PC-3 (cell line): ENCODE data around the gene SNX19. TPM values are rescaled to one million over a fixed set of nuclear protein-coding genes. Genes with fewer than 3 reads are reported as not detected.
A peak's percentile ranks its signal among the peaks of the same experiment; 100 is the strongest.

ENCODE experiments used
- ATAC-seq: fragments of 200-7000 bp; cut with Tn5 transposase; 2 replicates; pipeline ENCODE4 v1.9.1; 2020; ENCODE audit warnings: mild to moderate bottlenecking, moderate library complexity
- BruUV-seq: library from RNA; stranded (reverse); fragments of 400-500 nt; replicated peaks from 2 replicates; lab custom pipeline; 2021; lab: Mats Ljungman, UMichigan
- CTCF ChIA-PET: fragments of 300-600 bp; sonication (Branson Sonifier 250); formaldehyde crosslinking; loops from one replicate; lab custom pipeline; 2022; ENCODE audit warnings: antibody characterized with exemption; lab: Charles Lee
- POLR2A ChIA-PET: fragments of 300-600 bp; sonication (Branson Sonifier 250); formaldehyde crosslinking; loops from one replicate; lab custom pipeline; 2022; ENCODE audit warnings: antibody characterized with exemption; ENCODE audit not compliant: unreplicated experiment; lab: Charles Lee
- DNase-seq: peaks from one replicate; pipeline ENCODE4 v3.0.0-alpha.2; 2015
- H2AFZ ChIP-seq: fragments of 300-600 bp; sonication (generic); 2 replicates; pipeline ENCODE4 v1.6.0; 2016; ENCODE audit warnings: antibody characterized with exemption, low read length
- H3F3A ChIP-seq: fragments of 300-600 bp; sonication (generic); one replicate; pipeline ENCODE4 v1.6.0; 2017; ENCODE audit warnings: antibody characterized with exemption, low read length, control low read depth, mild to moderate bottlenecking; ENCODE audit not compliant: unreplicated experiment
- H3K27ac ChIP-seq: fragments of 300-600 bp; sonication (generic); 2 replicates; pipeline ENCODE4 v1.5.1; 2016; ENCODE audit warnings: mild to moderate bottlenecking, low read length
- H3K27me3 ChIP-seq: fragments of 300-600 bp; sonication (generic); 2 replicates; pipeline ENCODE4 v1.6.1; 2016; ENCODE audit warnings: low read length, mixed read lengths
- H3K36me3 ChIP-seq: fragments of 300-600 bp; sonication (generic); 2 replicates; pipeline ENCODE4 v1.6.1; 2016; ENCODE audit warnings: low read depth, mixed run types, low read length, mixed read lengths
- H3K4me1 ChIP-seq: fragments of 300-600 bp; sonication (generic); 2 replicates; pipeline ENCODE4 v1.5.1; 2016; ENCODE audit warnings: low read length; ENCODE audit not compliant: insufficient read depth
- H3K4me2 ChIP-seq: fragments of 300-600 bp; sonication (generic); 2 replicates; pipeline ENCODE4 v1.6.0; 2016; ENCODE audit warnings: low read length
- H3K4me3 ChIP-seq: fragments of 300-600 bp; sonication (generic); 2 replicates; pipeline ENCODE4 v1.5.1; 2016; ENCODE audit warnings: mild to moderate bottlenecking, low read length, mixed read lengths
- H3K79me2 ChIP-seq: fragments of 300-600 bp; sonication (generic); 2 replicates; pipeline ENCODE4 v1.6.1; 2017; ENCODE audit warnings: low read length, mixed read lengths
- H3K9ac ChIP-seq: fragments of 300-600 bp; sonication (generic); 2 replicates; pipeline ENCODE4 v1.6.0; 2016; ENCODE audit warnings: mild to moderate bottlenecking, low read length
- H3K9me2 ChIP-seq: fragments of 300-600 bp; sonication (generic); replicated peaks from 2 replicates; pipeline ENCODE4 v1.6.1; 2016; ENCODE audit warnings: mixed run types, low read length, mixed read lengths
- H3K9me3 ChIP-seq: fragments of 300-600 bp; sonication (generic); 2 replicates; pipeline ENCODE4 v1.6.1; 2016; ENCODE audit warnings: low read length, mixed read lengths
- H4K20me1 ChIP-seq: fragments of 300-600 bp; sonication (generic); 2 replicates; pipeline ENCODE4 v1.6.1; 2016; ENCODE audit warnings: low read length, mixed read lengths
- CTCF ChIP-seq: fragments of 300-600 bp; sonication (generic); conservative IDR thresholded peaks from 2 replicates; pipeline ENCODE4 v1.5.1; 2017; ENCODE audit warnings: antibody characterized with exemption, low read depth, mild to moderate bottlenecking, low read length
- EZH2 ChIP-seq: fragments of 300-600 bp; sonication (generic); IDR thresholded peaks from one replicate; pipeline ENCODE4 v1.6.1; 2017; ENCODE audit warnings: antibody characterized with exemption, mild to moderate bottlenecking, low read length; ENCODE audit not compliant: unreplicated experiment
- EZH2phosphoT487 ChIP-seq: fragments of 300-600 bp; sonication (generic); IDR thresholded peaks from 2 replicates; pipeline ENCODE4 v1.6.1; 2018; ENCODE audit warnings: mild to moderate bottlenecking, antibody characterized with exemption, low read length, borderline replicate concordance
- intact Hi-C: fragments of 100-400 bp; cut with micrococcal nuclease; formaldehyde crosslinking; loops from 2 replicates; pipeline ENCODE4 v1.9.0; 2023
- total RNA-seq: library from RNA; depleted of rRNA; stranded (reverse); fragments of >200 nt; gene quantifications from 2 replicates; pipeline ENCODE4 v1.2.3, GENCODE V29; 2014

Gene SNX19
- total RNA-seq, 1 experiment from 2014 or later, result 66.4 TPM

DNA sequence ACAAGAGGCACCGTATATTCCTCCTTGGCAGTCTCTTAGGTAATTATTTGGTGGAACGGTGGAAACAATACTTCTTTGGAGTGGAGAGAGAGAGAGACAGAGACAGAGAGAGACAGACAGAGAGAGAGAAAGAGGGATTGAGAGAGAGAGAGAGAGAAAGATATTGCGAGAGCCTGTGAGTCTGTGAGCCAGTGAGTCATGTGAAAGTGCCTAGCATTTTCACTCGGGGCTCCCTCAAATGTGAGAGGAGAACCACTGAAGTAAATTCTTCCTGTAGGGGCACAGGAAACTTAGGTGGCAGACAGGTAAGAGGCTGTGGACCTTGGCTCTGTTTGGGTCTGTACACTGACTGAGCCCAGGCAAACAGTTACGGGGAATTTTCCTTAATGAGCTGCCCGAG is 31.6 kb upstream of the SNX19 start:
- no peak overlapping the region for H3K27ac ChIP-seq
- no TSS peak for BruUV-seq
- no peaks in the 10 kb centered on the region for H3K9me2 ChIP-seq
- peaks cover 91% of the 10 kb centered on the region for H3K27me3 ChIP-seq
- no peak overlapping the region for H3K9ac ChIP-seq
- TF ChIP-seq EZH2phosphoT487 (no peak), CTCF (no peak), EZH2 (no peak)
- 0 out of 2 replicates have a peak overlapping the region, but pooled peaks have one; percentile 7 for H3K4me2 ChIP-seq
- H3K9me3 ChIP-seq, result no peaks in the 10 kb centered on the region
- CTCF ChIA-PET, result no interaction called here
- H3F3A ChIP-seq, result no peaks in the 10 kb centered on the region
- ATAC-seq (no peak), DNase-seq (no peak)
- intact Hi-C loops, result no loop called here
- no peaks in the 10 kb centered on the region for H4K20me1 ChIP-seq
- H3K4me3 ChIP-seq, result no peak overlapping the region
- H3K79me2 ChIP-seq, result no peaks in the 10 kb centered on the region
- H3K4me1 ChIP-seq, result no peaks in the 10 kb centered on the region
- no peaks in the 10 kb centered on the region for H3K36me3 ChIP-seq
- H2AFZ ChIP-seq, result no peak overlapping the region
- POLR2A ChIA-PET, result no interaction called here

GRCh38 chr11:130947481-130947880 is 31.2 kb upstream of the SNX19 start:
- Histone ChIP-seq H3K9me3 (no peaks in the 10 kb centered on the region), H3K27me3 (peaks cover 87% of the 10 kb centered on the region), H3K9ac (no peak overlapping the region), H3K36me3 (no peaks in the 10 kb centered on the region), H2AFZ (no peak overlapping the region), H3K79me2 (no peaks in the 10 kb centered on the region), H3K4me3 (no peak overlapping the region), H3K4me1 (no peaks in the 10 kb centered on the region), H3F3A (no peaks in the 10 kb centered on the region), H3K4me2 (0 out of 2 replicates have a peak overlapping the region, but pooled peaks have one; percentile 7), H3K9me2 (no peaks in the 10 kb centered on the region), H3K27ac (no peak overlapping the region), H4K20me1 (no peaks in the 10 kb centered on the region)
- ATAC-seq, result no peak
- ChIA-PET POLR2A (no interaction called here), CTCF (no interaction called here)
- intact Hi-C loops, result no loop called here
- BruUV-seq, result no TSS peak
- peak; percentile 10 for DNase-seq
- TF ChIP-seq EZH2, result no peak
- TF ChIP-seq EZH2phosphoT487, result no peak
- TF ChIP-seq CTCF, result no peak

GRCh38 chr11:130947058-130947457 is 30.8 kb upstream of the SNX19 start:
- Histone ChIP-seq H3K4me3 (no peak overlapping the region), H4K20me1 (no peaks in the 10 kb centered on the region), H3K9ac (no peak overlapping the region), H3K4me2 (no peak overlapping the region), H3K4me1 (no peaks in the 10 kb centered on the region), H3K9me2 (no peaks in the 10 kb centered on the region), H3K79me2 (no peaks in the 10 kb centered on the region), H3F3A (no peaks in the 10 kb centered on the region), H3K27ac (no peak overlapping the region), H3K36me3 (no peaks in the 10 kb centered on the region), H3K27me3 (peaks cover 83% of the 10 kb centered on the region), H3K9me3 (no peaks in the 10 kb centered on the region), H2AFZ (no peak overlapping the region)
- no peak for TF ChIP-seq EZH2phosphoT487
- TF ChIP-seq CTCF, result no peak
- TF ChIP-seq EZH2, result no peak
- ChIA-PET POLR2A (no interaction called here), CTCF (no interaction called here)
- intact Hi-C loops, result no loop called here
- ATAC-seq, result no peak
- BruUV-seq, result no TSS peak
- no peak for DNase-seq
